C4-2B (cell line): ENCODE results near the gene OR52N4.
"Not testable (repeated sequence)": the region's sequence is repeated elsewhere in the genome, so short reads cannot be mapped to it uniquely, and the experiment has no call there.

Experiments
- H3K27ac ChIP-seq: fragments of 450-650 bp; 2 replicates; pipeline ENCODE4 v1.5.1; 2017
- CTCF ChIP-seq: fragments of 450-650 bp; conservative IDR thresholded peaks from 2 replicates; pipeline ENCODE4 v1.5.1; 2017; ENCODE audit warnings: mild to moderate bottlenecking
- ZFX ChIP-seq: fragments of 450-650 bp; IDR thresholded peaks from 2 replicates; pipeline ENCODE4 v1.6.1; 2017

Gene OR52N4

DNA sequence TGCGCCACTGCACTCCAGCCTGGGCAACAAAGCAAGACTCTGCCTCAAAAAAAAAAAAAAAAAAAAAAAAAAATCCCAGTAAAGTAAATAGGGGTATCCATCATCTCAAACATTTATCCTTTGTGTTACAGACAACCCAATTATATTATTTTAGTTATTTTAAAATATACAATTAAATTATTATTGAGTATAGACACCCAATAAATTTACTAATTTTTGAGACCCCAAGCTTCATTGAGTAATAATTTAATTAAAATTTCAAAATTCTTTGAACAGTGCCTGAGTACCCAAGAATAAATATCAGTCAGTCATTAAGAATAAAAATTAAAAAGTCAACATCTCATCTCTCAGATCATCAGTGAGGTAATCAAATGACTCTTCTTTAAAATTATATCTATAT lies at the start of gene OR52N4:
Gene OR52N4 (plus strand): TSS at position 301 of the 400 bp plus-strand sequence. CDS start 498 bp downstream, outside the sequence.
- TF ChIP-seq ZFX: no peak
- TF ChIP-seq CTCF: no peak
- no peak within 1 kb of the TSS for H3K27ac ChIP-seq

GRCh38 chr11:5705688-5706087 lies 48.4 kb upstream of the OR52N4 start:
- TF ChIP-seq CTCF: no peak
- no peak for TF ChIP-seq ZFX
- H3K27ac ChIP-seq: no peak overlapping the region

DNA sequence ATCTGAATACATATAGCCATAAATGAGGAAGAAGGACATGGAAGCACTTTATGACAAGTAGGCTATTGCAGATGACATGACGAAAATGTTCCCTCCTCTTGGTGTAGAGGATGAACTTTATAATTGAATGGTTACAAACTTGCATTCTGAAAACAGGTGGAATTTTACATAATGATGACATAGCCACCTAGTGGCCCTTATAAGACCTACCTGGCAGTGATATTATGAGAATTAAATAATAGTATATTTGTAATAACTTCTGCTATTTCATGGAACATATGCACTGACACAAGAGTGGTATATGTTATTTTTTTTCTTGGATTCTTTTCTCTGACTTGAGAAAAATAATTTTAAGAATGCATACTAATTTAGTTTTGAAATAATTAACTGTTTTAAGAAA lies 41.5 kb upstream of the OR52N4 start:
- H3K27ac ChIP-seq: no peak overlapping the region
- TF ChIP-seq CTCF (peak; percentile 67), ZFX (no peak)

DNA sequence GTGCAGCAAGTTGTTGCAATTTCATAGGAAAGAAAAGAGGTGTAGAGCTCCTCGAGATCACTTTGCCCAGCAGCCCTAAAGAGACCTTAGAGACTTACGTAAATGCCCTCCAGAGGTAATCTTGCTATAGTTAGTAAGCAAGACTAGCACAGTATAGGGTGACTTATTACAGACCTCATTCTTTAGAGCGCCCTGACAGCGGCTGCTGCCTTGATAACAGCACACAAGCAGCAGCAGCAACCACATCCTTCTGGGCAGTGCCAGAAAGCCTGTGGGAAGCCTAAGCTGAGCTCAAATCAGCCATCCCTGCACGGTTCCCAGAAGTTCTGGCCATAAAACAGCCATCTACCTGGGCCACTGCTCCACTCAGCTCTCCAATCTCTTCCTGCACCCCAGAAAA lies 40.3 kb upstream of the OR52N4 start:
- no peak for TF ChIP-seq ZFX

DNA sequence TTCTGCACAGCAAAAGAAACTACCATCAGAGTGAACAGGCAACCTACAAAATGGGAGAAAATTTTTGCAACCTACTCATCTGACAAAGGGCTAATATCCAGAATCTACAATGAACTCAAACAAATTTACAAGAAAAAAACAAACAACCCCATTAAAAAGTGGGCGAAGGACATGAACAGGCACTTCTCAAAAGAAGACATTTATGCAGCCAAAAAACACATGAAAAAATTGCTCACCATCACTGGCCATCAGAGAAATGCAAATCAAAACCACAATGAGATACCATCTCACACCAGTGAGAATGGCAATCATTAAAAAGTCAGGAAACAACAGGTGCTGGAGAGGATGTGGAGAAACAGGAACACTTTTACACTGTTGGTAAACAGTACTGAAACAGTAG lies 37.5 kb upstream of the OR52N4 start:
- not testable (repeated sequence) for H3K27ac ChIP-seq

More for the DNA sequence above, 40.3 kb upstream of the OR52N4 start:
- H3K27ac ChIP-seq: no peak overlapping the region

DNA sequence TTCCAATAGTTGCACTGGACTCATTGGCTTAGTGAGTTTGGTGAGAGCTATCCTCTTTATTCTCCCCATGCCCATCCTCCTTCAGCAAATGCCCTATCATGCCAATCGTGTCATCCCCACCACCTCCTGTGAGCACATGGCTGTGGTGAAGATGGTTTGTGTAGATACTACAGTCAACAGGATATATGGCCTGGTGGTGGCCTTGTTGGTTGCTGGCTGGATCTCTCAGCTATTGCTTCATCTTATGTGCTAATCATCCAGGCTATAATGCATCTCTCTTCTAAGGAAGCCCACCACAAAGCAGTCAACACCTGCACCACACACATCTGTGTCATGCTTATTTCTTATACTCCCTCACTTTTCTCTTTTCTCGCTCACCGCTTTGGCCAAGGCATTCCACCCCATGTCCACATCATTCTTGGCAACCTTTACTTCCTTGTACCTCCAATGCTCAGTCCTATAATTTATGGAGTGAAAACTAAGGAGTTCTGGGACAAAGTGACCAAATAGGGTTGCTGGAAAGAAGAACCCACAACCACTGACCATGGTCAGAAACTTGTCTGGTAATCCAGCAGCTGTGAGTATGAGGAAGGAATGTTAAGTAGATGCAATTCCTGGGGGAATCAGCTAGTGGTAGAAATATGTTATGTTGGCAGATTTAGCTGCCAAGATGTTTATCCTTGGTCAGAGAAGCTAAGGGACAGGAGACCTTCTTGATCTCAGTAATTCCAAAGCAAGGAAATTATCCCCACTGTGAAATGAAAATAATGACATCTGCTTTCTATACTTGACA lies 34.1 kb upstream of the OR52N4 start:
- H3K27ac ChIP-seq: no peak overlapping the region
- TF ChIP-seq ZFX (no peak), CTCF (no peak)

DNA sequence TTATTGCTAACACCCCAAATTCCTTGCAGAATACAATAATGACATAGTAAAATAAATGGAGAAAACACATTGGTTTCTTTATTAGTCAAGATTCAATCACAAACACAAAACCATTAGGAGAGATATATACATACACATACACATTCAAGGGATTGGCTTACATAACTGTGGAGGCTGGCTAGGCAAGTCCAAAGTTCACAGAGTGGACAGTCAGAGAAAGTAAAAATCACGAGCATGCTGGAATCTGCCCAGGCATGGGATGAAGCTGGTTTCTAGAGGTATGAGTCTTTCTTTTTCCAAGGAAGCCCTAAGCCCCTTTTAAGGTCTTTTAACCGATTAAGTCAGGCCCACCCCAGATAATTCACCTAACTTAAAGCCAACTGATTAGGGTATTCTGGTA lies 31.4 kb upstream of the OR52N4 start:
- H3K27ac ChIP-seq: no peak overlapping the region
- TF ChIP-seq ZFX (no peak), CTCF (no peak)

- no peak for TF ChIP-seq ZFX
- no peak for TF ChIP-seq CTCF
- H3K27ac ChIP-seq: no peak overlapping the region
Observed at GRCh38 chr11:5726351-5726750, 27.7 kb upstream of the OR52N4 start.
